Fibroblast of the conjunctiva (primary cell): ENCODE measurements around the gene CLIC4.
"Not testable (repeated sequence)": the region's sequence is repeated elsewhere in the genome, so short reads cannot be mapped to it uniquely, and the experiment has no call there.

ENCODE experiments used
- DNase-seq: peaks from one replicate; pipeline ENCODE4 v3.0.0-alpha.2; 2010; ENCODE audit warnings: low read depth

The CLIC4 gene

GRCh38 chr1:24822887-24823286 lies 77.6 kb downstream of the CLIC4 start:
- DNase-seq, result peak; percentile 14

DNA sequence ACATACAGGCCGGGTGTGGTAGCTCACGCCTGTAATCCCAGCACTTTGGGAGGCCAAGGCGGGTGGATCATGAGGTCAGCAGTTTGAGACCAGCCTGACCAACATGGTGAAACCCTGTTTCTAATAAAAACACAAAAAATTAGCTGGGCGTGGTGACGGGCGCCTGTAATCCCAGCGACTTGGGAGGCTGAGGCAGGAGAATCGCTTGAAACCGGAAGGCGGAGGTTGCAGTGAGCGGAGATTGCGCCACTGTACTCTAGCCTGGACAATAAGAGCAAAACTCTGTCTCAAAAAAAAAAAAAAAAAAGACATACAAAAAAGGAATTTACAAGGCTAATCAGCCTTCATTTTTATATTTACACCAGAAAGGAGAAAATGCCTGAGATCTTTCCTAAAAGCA lies 78.2 kb downstream of the CLIC4 start:
- DNase-seq, result not testable (repeated sequence)

GRCh38 chr1:24825174-24825573 lies 79.9 kb downstream of the CLIC4 start:
- DNase-seq, result no peak

GRCh38 chr1:24826510-24826909 lies 81.3 kb downstream of the CLIC4 start:
- no peak for DNase-seq

GRCh38 chr1:24827379-24828135 lies 82.3 kb downstream of the CLIC4 start:
- DNase-seq, result no peak

DNA sequence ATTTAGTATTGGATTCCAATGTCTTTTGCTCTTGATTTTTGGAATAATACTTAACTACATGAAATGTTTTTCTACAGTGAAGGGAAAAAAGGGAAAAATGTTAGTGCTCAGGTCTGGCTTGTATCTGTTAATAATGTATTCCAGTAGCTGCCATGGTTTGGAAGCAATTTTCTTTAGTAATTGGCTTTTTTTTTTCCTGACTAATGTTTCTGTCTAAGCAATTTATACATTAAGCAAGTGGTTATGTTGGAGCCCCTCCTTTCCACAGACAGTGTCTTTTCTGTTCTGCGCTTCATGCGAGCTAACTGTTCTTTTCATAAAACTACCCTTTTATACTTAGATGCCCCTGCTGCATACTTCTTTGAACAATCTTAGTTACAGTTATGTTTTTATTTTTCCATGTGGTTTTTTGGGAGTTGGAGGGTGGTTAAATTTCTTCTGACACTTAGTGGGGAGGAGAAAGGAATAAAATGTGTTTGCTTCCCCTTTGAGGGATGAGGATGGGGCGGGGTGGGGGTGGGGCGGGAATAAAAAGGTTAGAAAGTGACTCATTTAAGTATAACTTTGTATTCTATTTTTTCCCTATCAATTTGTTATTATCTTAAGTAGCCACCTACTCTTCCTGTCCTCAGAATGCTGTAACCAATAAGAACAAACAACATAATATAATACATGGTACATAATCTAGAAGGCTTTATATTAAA lies 83.1 kb downstream of the CLIC4 start:
- DNase-seq, result no peak

DNA sequence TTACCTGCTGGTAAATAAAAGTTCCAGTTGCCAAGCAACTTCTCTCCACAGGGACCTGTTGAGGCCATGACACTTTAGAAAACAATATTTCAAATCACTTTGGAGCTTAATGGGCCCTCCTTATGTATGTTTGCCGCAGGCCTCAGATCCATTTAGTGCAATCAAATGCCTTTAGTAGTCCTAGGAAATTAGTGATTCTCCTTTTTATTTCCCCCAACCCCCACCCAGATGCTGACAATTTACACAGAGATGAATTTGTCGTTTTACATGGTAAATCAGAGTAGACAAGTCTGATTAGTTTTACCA lies 83.6 kb downstream of the CLIC4 start:
- no peak for DNase-seq

GRCh38 chr1:24830680-24831272 lies 85.5 kb downstream of the CLIC4 start:
- peak; percentile 66 for DNase-seq

- DNase-seq, result no peak
These were observed 96.3 kb downstream of the CLIC4 start for GRCh38 chr1:24841593-24841992.

DNA sequence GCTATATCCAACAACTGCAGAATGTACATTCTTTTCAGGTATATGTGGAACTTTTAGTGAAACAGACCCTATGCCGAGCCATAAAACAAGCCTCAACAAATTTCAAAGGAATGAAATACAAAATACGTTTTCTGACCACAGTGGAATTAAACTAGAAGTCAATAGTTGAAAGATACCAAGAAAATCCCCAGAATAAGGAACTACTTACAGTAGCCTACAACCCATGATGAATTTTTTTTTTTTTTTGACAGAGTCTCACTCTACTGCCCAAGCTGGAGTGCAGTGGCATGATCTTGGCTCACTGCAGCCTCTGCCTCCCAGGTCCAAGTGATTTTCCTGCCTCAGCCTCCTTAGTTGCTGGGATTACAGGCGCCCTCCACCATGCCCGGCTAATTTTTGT lies 101.4 kb downstream of the CLIC4 start:
- no peak for DNase-seq

- DNase-seq, result peak; percentile 80
These were observed 103.0 kb downstream of the CLIC4 start for GRCh38 chr1:24847995-24848881.

GRCh38 chr1:24849672-24850295 lies 104.5 kb downstream of the CLIC4 start:
- no peak for DNase-seq

GRCh38 chr1:24850328-24850920 lies 105.2 kb downstream of the CLIC4 start:
- DNase-seq, result no peak

GRCh38 chr1:24853649-24854048 lies 108.4 kb downstream of the CLIC4 start:
- no peak for DNase-seq

DNA sequence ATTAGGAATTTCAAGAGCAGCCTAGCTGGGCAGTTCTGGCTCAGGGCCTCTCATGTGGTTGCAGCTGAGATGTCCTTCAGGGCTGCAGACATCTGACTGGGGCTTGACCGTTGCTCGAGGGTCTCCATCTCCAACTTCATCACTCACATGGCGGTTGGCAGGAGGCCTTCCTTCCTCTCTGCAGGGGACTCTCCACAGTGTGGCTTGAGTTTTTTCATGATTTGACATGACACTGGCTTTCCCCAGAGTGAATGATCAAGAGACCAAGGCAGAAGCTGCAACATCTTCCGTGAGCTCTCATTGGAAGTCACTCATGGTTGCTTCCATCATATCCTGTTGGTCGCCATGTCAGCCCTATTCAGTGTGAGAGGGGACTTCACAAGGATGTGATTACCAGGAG lies 110.2 kb downstream of the CLIC4 start:
- no peak for DNase-seq

- no peak for DNase-seq
These were observed 111.7 kb downstream of the CLIC4 start for GRCh38 chr1:24856787-24857506.

DNA sequence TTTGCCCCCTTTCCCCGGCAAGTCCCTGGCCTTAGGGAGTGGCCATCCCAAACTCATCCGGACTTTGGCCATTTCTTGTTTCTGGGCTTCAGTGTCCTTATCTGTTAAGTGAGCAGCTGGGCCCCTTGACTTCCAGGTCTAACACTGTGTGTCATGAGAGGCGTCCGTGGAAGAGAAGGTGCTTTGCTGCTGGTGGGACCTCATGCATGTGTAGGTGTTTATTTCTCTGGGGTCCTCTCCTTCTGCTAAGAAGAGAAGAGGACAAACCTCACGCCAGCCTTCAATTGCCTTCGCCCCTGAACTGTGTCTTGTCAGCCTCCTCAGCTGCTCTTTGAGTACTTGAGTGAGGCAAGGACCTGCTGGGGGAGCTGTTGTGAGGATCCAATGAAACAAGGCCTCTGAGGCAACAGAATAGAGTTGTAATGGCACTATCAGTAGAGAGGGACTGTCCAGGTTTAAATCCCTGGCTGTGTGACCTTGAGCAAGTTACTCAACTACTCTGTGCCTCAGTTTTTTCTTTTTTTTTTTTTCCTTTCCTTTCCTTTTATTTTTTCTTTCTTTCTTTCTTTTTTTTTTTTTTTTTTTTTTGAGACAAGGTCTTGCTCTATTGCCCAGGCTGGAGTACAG lies 112.4 kb downstream of the CLIC4 start:
- DNase-seq, result no peak

DNA sequence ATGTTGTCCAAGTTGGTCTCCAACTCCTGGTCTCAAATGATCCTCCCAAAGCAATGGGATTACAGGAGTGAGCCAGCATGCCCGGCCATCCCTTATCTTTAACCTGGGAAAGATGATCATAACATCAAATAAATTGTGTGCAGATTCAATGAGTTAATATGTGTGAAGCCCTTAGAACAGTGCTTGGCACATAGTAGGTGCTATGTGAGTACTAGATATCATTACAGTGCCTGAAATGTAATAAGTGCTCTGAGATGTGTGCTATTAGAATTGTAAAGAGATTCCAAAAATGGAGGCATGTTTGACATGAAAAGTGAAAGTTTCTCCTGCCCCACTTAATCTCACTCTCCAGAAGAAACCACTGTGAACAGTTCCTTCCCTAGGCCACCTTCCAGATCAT lies 113.0 kb downstream of the CLIC4 start:
- DNase-seq, result no peak

- DNase-seq, result no peak
These were observed 114.1 kb downstream of the CLIC4 start for GRCh38 chr1:24859063-24860010.
